Measurements from ENCODE around the gene CAPN12. TPM values are rescaled to one million over a fixed set of nuclear protein-coding genes. Genes with fewer than 3 reads are reported as not detected.

Gene CAPN12
- total RNA-seq, 5 donors from 2014 or later (not counting 1 experiment from before 2014, with no cell fraction given), result 2.5 to 13.8 (median 8.8) TPM

- ChIA-PET CTCF (no interaction called here), POLR2A (no interaction called here)
- Histone ChIP-seq H3K4me1 (ENCODE audit: control insufficient read depth in 1 of 2, extremely low read depth in 1 of 2, insufficient read depth in 2 of 2, low read length in 2 of 2) (peaks cover 0 to 2% of the 10 kb centered on the region in 2 experiments), H3K27me3 (replicated peaks in 1 of 2; ENCODE audit: control insufficient read depth in 2 of 2, extremely low read depth in 1 of 2, insufficient read depth in 2 of 2, low read length in 1 of 2) (no peaks in the 10 kb centered on the region), H3K4me3 (ENCODE audit: control insufficient read depth in 1 of 2, extremely low read depth in 1 of 2, low read length in 1 of 2) (no peak overlapping the region), H3K27ac (ENCODE audit: low read length) (no peak overlapping the region), H3K9me3 (no peaks in the 10 kb centered on the region), H3K36me3 (ENCODE audit: control insufficient read depth in 2 of 2, extremely low read depth in 1 of 2, insufficient read depth in 1 of 2, low read length in 1 of 2) (peaks cover 0 to 91% of the 10 kb centered on the region in 2 donors)
- Mint-ChIP-seq H3K4me3 (no peak overlapping the region), H3K9me3 (no peaks in the 10 kb centered on the region), H3K36me3 (peaks cover 29% of the 10 kb centered on the region), H3K4me1 (no peaks in the 10 kb centered on the region), H3K27ac (no peak overlapping the region), H3K27me3 (no peaks in the 10 kb centered on the region)
- no peak for DNase-seq
- no peak for ATAC-seq (replicated peaks in 1 of 4)
- WGBS (ENCODE audit: insufficient coverage), result 96% methylated on average over 12 of the region's 13 CpGs
Measured at GRCh38 chr19:38704488-38705026, 39.7 kb downstream of the CAPN12 start.

GRCh38 chr19:38703509-38703908, 40.8 kb downstream of the CAPN12 start:
- no peak overlapping the region for H3K27ac ChIP-seq (ENCODE audit: low read length)
- ChIA-PET POLR2A (no interaction called here), CTCF (no interaction called here)
- no peak overlapping the region for H3K27ac Mint-ChIP-seq
- H3K36me3 ChIP-seq (ENCODE audit: control insufficient read depth in 2 of 2, extremely low read depth in 1 of 2, insufficient read depth in 1 of 2, low read length in 1 of 2), result peaks cover 0 to 81% of the 10 kb centered on the region in 2 donors
- H3K4me3 Mint-ChIP-seq, result no peak overlapping the region
- H3K27me3 ChIP-seq (replicated peaks in 1 of 2; ENCODE audit: control insufficient read depth in 2 of 2, extremely low read depth in 1 of 2, insufficient read depth in 2 of 2, low read length in 1 of 2), result no peaks in the 10 kb centered on the region
- no peaks in the 10 kb centered on the region for H3K9me3 ChIP-seq
- H3K36me3 Mint-ChIP-seq, result peaks cover 22% of the 10 kb centered on the region
- H3K4me1 ChIP-seq (ENCODE audit: control insufficient read depth in 1 of 2, extremely low read depth in 1 of 2, insufficient read depth in 2 of 2, low read length in 2 of 2), result peaks cover 0 to 8% of the 10 kb centered on the region in 2 experiments
- H3K4me3 ChIP-seq (ENCODE audit: control insufficient read depth in 1 of 2, extremely low read depth in 1 of 2, low read length in 1 of 2), result no peak overlapping the region
- no peaks in the 10 kb centered on the region for H3K27me3 Mint-ChIP-seq
- H3K4me1 Mint-ChIP-seq, result peaks cover under 1 to 4% (median 1%) of the 10 kb centered on the region in 3 donors
- DNase-seq (no peak), ATAC-seq (replicated peaks in 1 of 4) (no peak)
- 99% methylated on average over 10 of the region's 14 CpGs for WGBS (ENCODE audit: insufficient coverage)
- H3K9me3 Mint-ChIP-seq, result no peaks in the 10 kb centered on the region

- H3K4me3 ChIP-seq (ENCODE audit: control insufficient read depth in 1 of 2, extremely low read depth in 1 of 2, low read length in 1 of 2), result no peak overlapping the region
- ChIA-PET CTCF (no interaction called here), POLR2A (interaction anchor here in 1 of 2 donors (0.5 kb wide), 1 partner anchor 269 kb away, joined by 5 read pairs; no protein-coding TSS in a partner anchor)
- no peak overlapping the region for H3K27ac Mint-ChIP-seq
- DNase-seq (no peak), ATAC-seq (replicated peaks in 1 of 4) (no peak)
- no peak overlapping the region for H3K4me3 Mint-ChIP-seq
- H3K9me3 Mint-ChIP-seq, result no peaks in the 10 kb centered on the region
- WGBS (ENCODE audit: insufficient coverage), result 96% methylated on average over 6 of the region's 14 CpGs
- peaks cover 0 to 74% of the 10 kb centered on the region in 2 donors for H3K36me3 ChIP-seq (ENCODE audit: control insufficient read depth in 2 of 2, extremely low read depth in 1 of 2, insufficient read depth in 1 of 2, low read length in 1 of 2)
- H3K9me3 ChIP-seq, result no peaks in the 10 kb centered on the region
- no peak overlapping the region for H3K27ac ChIP-seq (ENCODE audit: low read length)
- H3K4me1 Mint-ChIP-seq, result peaks cover 6 to 14% (median 9%) of the 10 kb centered on the region in 3 donors
- H3K27me3 Mint-ChIP-seq, result no peaks in the 10 kb centered on the region
- peaks cover 0 to 21% of the 10 kb centered on the region in 2 experiments for H3K4me1 ChIP-seq (ENCODE audit: control insufficient read depth in 1 of 2, extremely low read depth in 1 of 2, insufficient read depth in 2 of 2, low read length in 2 of 2)
- H3K36me3 Mint-ChIP-seq, result peaks cover 19% of the 10 kb centered on the region
- H3K27me3 ChIP-seq (replicated peaks in 1 of 2; ENCODE audit: control insufficient read depth in 2 of 2, extremely low read depth in 1 of 2, insufficient read depth in 2 of 2, low read length in 1 of 2), result no peaks in the 10 kb centered on the region
Measured at GRCh38 chr19:38702278-38702677, 42.0 kb downstream of the CAPN12 start.

GRCh38 chr19:38701455-38702063, 42.7 kb downstream of the CAPN12 start:
- ChIA-PET CTCF (no interaction called here), POLR2A (interaction anchor here in 1 of 2 donors (0.6 kb wide), 1 partner anchor 264 kb away, joined by 3 read pairs; no protein-coding TSS in a partner anchor)
- H3K36me3 ChIP-seq (ENCODE audit: control insufficient read depth in 2 of 2, extremely low read depth in 1 of 2, insufficient read depth in 1 of 2, low read length in 1 of 2), result peaks cover 0 to 70% of the 10 kb centered on the region in 2 donors
- H3K4me1 Mint-ChIP-seq, result peaks cover 6 to 21% (median 16%) of the 10 kb centered on the region in 3 donors
- no peak overlapping the region for H3K4me3 Mint-ChIP-seq
- no peak overlapping the region for H3K27ac Mint-ChIP-seq
- H3K9me3 Mint-ChIP-seq, result no peaks in the 10 kb centered on the region
- H3K4me3 ChIP-seq (ENCODE audit: control insufficient read depth in 1 of 2, extremely low read depth in 1 of 2, low read length in 1 of 2), result no peak overlapping the region
- DNase-seq (no peak), ATAC-seq (replicated peaks in 1 of 4) (no peak)
- no peak overlapping the region for H3K27ac ChIP-seq (ENCODE audit: low read length)
- H3K36me3 Mint-ChIP-seq, result peaks cover 16% of the 10 kb centered on the region
- WGBS (ENCODE audit: insufficient coverage), result 100% methylated on average over 4 of the region's 11 CpGs
- no peaks in the 10 kb centered on the region for H3K9me3 ChIP-seq
- no peaks in the 10 kb centered on the region for H3K27me3 ChIP-seq (replicated peaks in 1 of 2; ENCODE audit: control insufficient read depth in 2 of 2, extremely low read depth in 1 of 2, insufficient read depth in 2 of 2, low read length in 1 of 2)
- H3K27me3 Mint-ChIP-seq, result no peaks in the 10 kb centered on the region
- H3K4me1 ChIP-seq (ENCODE audit: control insufficient read depth in 1 of 2, extremely low read depth in 1 of 2, insufficient read depth in 2 of 2, low read length in 2 of 2), result peaks cover 0 to 28% of the 10 kb centered on the region in 2 experiments

GRCh38 chr19:38700902-38701454, 43.3 kb downstream of the CAPN12 start:
- H3K4me3 ChIP-seq (ENCODE audit: control insufficient read depth in 1 of 2, extremely low read depth in 1 of 2, low read length in 1 of 2), result no peak overlapping the region
- CTCF ChIA-PET, result no interaction called here
- H3K27me3 ChIP-seq (replicated peaks in 1 of 2; ENCODE audit: control insufficient read depth in 2 of 2, extremely low read depth in 1 of 2, insufficient read depth in 2 of 2, low read length in 1 of 2), result no peaks in the 10 kb centered on the region
- H3K27ac ChIP-seq (ENCODE audit: low read length), result no peak overlapping the region
- peaks cover 0 to 34% of the 10 kb centered on the region in 2 experiments for H3K4me1 ChIP-seq (ENCODE audit: control insufficient read depth in 1 of 2, extremely low read depth in 1 of 2, insufficient read depth in 2 of 2, low read length in 2 of 2)
- H3K36me3 ChIP-seq (ENCODE audit: control insufficient read depth in 2 of 2, extremely low read depth in 1 of 2, insufficient read depth in 1 of 2, low read length in 1 of 2), result peaks cover 0 to 67% of the 10 kb centered on the region in 2 donors
- Mint-ChIP-seq H3K9me3 (no peaks in the 10 kb centered on the region), H3K27ac (no peak overlapping the region), H3K36me3 (peaks cover 16% of the 10 kb centered on the region), H3K4me3 (no peak overlapping the region), H3K27me3 (no peaks in the 10 kb centered on the region), H3K4me1 (peaks cover 6 to 27% (median 18%) of the 10 kb centered on the region in 3 donors)
- ATAC-seq (replicated peaks in 1 of 4), result no peak
- POLR2A ChIA-PET, result no interaction called here
- DNase-seq, result no peak
- H3K9me3 ChIP-seq, result no peaks in the 10 kb centered on the region
- WGBS (ENCODE audit: insufficient coverage), result 97% methylated on average over 11 of the region's 18 CpGs

- peaks cover 9 to 32% (median 23%) of the 10 kb centered on the region in 3 donors for H3K4me1 Mint-ChIP-seq
- WGBS (ENCODE audit: insufficient coverage), result 97% methylated on average over 18 of the region's 22 CpGs
- no peaks in the 10 kb centered on the region for H3K27me3 Mint-ChIP-seq
- no peak overlapping the region for H3K4me3 ChIP-seq (ENCODE audit: control insufficient read depth in 1 of 2, extremely low read depth in 1 of 2, low read length in 1 of 2)
- DNase-seq (no peak), ATAC-seq (replicated peaks in 1 of 4) (no peak)
- H3K36me3 Mint-ChIP-seq, result peaks cover 16% of the 10 kb centered on the region
- no peaks in the 10 kb centered on the region for H3K27me3 ChIP-seq (replicated peaks in 1 of 2; ENCODE audit: control insufficient read depth in 2 of 2, extremely low read depth in 1 of 2, insufficient read depth in 2 of 2, low read length in 1 of 2)
- H3K9me3 ChIP-seq, result no peaks in the 10 kb centered on the region
- H3K4me1 ChIP-seq (ENCODE audit: control insufficient read depth in 1 of 2, extremely low read depth in 1 of 2, insufficient read depth in 2 of 2, low read length in 2 of 2), result peaks cover 0 to 39% of the 10 kb centered on the region in 2 experiments
- no peak overlapping the region for H3K4me3 Mint-ChIP-seq
- H3K9me3 Mint-ChIP-seq, result no peaks in the 10 kb centered on the region
- ChIA-PET POLR2A (no interaction called here), CTCF (no interaction called here)
- H3K27ac ChIP-seq (ENCODE audit: low read length), result no peak overlapping the region
- peaks cover 0 to 61% of the 10 kb centered on the region in 2 donors for H3K36me3 ChIP-seq (ENCODE audit: control insufficient read depth in 2 of 2, extremely low read depth in 1 of 2, insufficient read depth in 1 of 2, low read length in 1 of 2)
- H3K27ac Mint-ChIP-seq, result no peak overlapping the region
Measured at GRCh38 chr19:38700350-38700901, 43.8 kb downstream of the CAPN12 start.
